Hindlimb muscle (tissue), 1 donor: ENCODE measurements around the gene ACOT8. TPM values are rescaled to one million over a fixed set of nuclear protein-coding genes. Genes with fewer than 3 reads are reported as not detected.
"Not testable (repeated sequence)": the region's sequence is repeated elsewhere in the genome, so short reads cannot be mapped to it uniquely, and the experiment has no call there.

Experiments used
- DNase-seq: peaks from one replicate; pipeline ENCODE4 v3.0.0-alpha.2; 2013
- polyA plus RNA-seq: library from polyadenylated mRNA; unstranded; fragments of 120-200 nt; gene quantifications from one replicate; pipeline ENCODE4 v1.2.1, GENCODE V29; 2013; ENCODE audit not compliant: insufficient read length

ACOT8 gene
- polyA plus RNA-seq, 1 donor = 19.9 TPM

- DNase-seq = peak; percentile 34
Observed at GRCh38 chr20:45826381-45827019, 30.7 kb downstream of the ACOT8 start.

GRCh38 chr20:45823949-45824835 is 33.0 kb downstream of the ACOT8 start:
- DNase-seq = peak; percentile 27

GRCh38 chr20:45822857-45823256 is 34.3 kb downstream of the ACOT8 start:
- DNase-seq = no peak

- no peak for DNase-seq
Observed at GRCh38 chr20:45821947-45822346, 35.2 kb downstream of the ACOT8 start.

- DNase-seq = no peak
Observed at GRCh38 chr20:45819466-45819865, 37.7 kb downstream of the ACOT8 start.

GRCh38 chr20:45818239-45818638 is 39.0 kb downstream of the ACOT8 start:
- DNase-seq = no peak

GRCh38 chr20:45817376-45818194 is 39.6 kb downstream of the ACOT8 start:
- no peak for DNase-seq

GRCh38 chr20:45816951-45817350 is 40.2 kb downstream of the ACOT8 start:
- no peak for DNase-seq

GRCh38 chr20:45814314-45814713 is 42.9 kb downstream of the ACOT8 start:
- no peak for DNase-seq

GRCh38 chr20:45813489-45813888 is 43.7 kb downstream of the ACOT8 start:
- no peak for DNase-seq

- DNase-seq = no peak
Observed at GRCh38 chr20:45813006-45813340, 44.2 kb downstream of the ACOT8 start.

GRCh38 chr20:45812157-45813005 is 44.8 kb downstream of the ACOT8 start, which contains the start of gene UBE2C:
UBE2C (plus strand) TSS chr20:45812644; CDS start chr20:45812696, 52 bp downstream.
- DNase-seq = peak; percentile 98

GRCh38 chr20:45810191-45810970 is 46.8 kb downstream of the ACOT8 start:
- no peak for DNase-seq

GRCh38 chr20:45801851-45802250 is 55.3 kb downstream of the ACOT8 start:
- no peak for DNase-seq

- DNase-seq = peak; percentile 36
Observed at GRCh38 chr20:45798935-45799642, 58.1 kb downstream of the ACOT8 start.

GRCh38 chr20:45797955-45798354 is 59.2 kb downstream of the ACOT8 start:
- DNase-seq = not testable (repeated sequence)

- not testable (repeated sequence) for DNase-seq
Observed at GRCh38 chr20:45797510-45797909, 59.7 kb downstream of the ACOT8 start.

GRCh38 chr20:45796337-45797065 is 60.7 kb downstream of the ACOT8 start:
- DNase-seq = no peak

GRCh38 chr20:45792317-45793118 is 64.7 kb downstream of the ACOT8 start:
- no peak for DNase-seq
